Activated CD4-positive, alpha-beta T cell treated with anti-CD3 and anti-CD28 coated beads for 24 hours (primary cell): ENCODE measurements around the gene BAZ2A.
"Not testable (repeated sequence)": the region's sequence is repeated elsewhere in the genome, so short reads cannot be mapped to it uniquely, and the experiment has no call there.

Experiments
- DNase-seq, 2 donors: peaks; one replicate each; pipeline ENCODE4 v3.0.0-alpha.2; 2020; ENCODE audit warnings: low read depth in 2 of 2

BAZ2A gene

DNA sequence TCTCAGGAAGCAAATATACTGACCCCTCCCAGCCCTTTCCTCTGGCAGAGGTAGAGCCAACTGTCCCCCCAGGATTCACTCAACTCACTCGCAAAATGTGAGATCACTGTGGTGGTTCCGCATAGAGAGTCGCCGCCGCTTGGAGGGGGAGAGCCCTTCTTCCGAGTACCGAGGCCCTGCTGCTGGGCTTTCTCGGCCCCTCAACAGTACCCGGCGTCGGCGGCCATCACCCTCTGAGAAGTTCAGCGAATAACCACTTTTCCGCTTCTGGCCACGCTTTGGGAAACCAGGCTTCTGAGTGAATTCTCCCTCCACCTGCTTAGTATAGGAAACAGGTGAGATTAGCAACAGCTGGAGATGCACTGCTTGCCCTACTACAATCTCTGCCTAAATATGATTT is 31.1 kb downstream of the BAZ2A start:
- no peak for DNase-seq

DNA sequence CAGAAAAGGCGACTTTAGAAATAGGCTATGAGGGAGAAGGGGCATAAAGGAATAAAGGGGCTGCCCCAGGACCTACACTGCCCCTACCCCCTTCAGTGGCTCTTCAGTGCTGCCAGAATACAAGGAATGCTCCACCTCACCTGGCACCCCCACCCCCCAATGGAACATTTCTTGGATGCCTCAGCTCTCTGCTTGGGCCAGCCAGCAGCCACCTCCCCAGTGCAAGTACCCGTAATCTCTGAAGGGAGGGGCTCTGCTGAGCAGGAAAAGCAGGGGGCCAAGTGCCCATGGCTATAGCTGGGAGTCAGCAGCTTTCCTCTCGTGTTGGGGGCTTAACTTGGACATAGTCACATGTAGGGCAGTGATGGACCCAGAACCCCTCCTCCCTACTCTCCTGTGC is 33.3 kb downstream of the BAZ2A start:
- no peak for DNase-seq

DNA sequence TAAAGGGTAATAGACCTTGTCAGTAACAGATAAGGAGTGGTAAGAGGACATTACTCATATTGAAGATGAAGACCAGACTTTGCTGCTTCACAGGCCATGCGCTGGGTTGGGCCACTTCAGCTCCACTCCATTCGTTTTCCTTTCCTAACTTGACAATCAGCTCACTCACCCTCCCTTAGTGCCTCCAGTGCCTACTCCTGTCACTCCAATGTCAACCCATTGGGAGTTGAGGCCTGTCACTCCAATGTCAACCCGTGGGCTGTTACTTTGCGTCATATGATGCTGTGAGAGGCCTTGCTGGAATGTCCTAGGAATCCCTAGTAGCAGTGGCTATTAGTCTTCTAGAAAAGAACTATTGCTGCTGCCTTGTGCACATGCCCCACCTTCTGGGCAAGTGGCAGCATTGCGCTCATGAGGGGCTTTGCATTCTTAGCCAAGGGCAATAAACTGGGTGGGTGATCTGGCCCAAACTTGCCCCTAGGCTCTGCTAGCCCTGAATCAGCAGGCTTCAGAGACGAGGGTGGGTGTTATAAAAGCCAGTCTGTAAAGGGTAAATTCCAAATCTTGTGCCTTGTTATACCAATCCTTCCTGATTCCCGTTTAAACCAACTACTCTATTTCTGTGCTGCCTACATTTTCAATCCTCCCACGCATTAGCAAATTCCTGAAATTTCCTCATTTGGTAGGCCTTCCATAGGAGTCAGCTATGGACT is 36.1 kb downstream of the BAZ2A start:
- peak; percentile 38 to 39 for DNase-seq

DNA sequence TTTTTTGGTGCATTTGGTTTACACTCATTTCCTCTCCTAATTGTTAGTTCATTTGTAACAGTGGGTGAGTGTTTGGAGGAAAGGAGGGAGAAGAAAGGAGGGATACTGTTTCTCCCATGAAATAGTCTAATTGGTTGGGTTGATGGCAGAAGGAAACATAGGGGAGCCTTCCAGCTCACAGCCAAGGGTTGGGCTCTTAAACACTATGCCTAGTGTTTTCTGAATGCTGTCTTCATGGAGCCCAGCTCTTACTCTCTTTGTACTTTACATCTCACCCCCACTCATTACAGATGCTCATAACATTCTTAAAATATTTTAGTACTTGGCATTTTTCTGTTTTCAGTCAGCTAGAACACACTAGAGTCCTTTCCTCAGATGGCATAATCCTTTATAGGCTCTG is 38.2 kb downstream of the BAZ2A start:
- no peak for DNase-seq

DNA sequence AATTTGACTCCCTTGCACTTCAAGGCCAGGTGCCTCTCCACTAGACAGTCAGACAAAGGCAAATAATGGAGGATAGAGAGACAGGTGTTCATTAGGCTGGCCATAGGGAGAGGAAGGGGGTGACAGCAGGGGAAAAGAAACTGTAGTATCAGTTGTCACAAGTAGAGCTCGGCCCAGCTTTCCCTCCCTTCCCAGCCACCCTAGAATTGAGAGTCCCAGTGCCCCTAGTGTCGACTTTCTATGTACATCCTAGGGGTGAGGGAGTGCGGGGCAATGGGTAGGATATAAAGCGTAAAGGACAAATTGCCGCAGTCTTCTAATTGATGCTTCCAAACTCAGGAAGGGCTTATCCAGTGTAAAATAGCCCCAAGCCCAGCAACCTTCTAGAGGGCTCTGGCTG is 39.0 kb downstream of the BAZ2A start:
- DNase-seq = no peak

DNA sequence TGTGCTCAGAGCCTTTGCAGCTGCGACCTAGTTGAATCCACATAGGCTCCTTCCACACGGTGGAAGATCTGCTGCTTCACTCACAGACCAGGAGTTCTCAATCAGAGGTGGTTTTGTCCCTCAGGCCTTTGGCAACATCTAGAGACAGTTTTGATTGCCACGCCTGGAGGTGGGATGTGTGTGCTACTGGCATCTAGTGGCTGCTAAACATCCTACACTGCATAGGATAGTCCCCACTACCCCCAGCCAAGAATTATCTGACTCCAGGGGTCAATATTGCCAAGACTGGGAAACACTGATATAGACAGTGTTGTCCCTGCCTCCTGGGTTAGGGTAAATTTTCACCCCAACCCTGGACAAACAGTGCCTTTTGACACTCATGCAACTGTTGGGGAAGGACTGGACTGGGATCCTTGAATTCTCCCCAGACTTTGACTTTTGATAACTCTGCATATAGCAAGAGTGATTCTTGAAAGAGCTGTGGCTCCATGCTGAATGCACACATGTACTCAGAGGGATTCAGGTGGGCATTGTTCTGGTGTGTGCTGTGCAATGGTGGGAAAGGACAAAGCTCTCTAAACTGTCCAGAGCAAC is 39.8 kb downstream of the BAZ2A start:
- DNase-seq = no peak

DNA sequence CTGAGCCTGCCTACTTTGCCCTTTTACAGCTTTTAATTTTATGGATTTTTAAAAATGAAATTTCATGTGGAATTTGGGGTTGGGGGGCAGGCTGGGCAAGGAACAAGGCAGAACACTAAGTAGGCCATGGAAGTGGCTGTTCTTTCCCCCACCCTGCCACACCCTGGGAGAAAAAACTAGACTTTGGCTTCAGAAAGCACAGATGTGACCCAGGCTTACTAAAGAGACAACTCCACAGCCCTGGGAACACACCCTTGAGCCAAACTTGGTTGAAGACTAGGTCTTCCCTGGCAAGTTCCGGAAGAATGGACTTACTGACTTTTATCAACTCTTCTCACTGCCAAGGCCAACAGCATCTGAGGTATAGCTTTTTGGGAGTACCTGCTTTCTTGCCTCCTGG is 40.3 kb downstream of the BAZ2A start:
- no peak for DNase-seq

DNA sequence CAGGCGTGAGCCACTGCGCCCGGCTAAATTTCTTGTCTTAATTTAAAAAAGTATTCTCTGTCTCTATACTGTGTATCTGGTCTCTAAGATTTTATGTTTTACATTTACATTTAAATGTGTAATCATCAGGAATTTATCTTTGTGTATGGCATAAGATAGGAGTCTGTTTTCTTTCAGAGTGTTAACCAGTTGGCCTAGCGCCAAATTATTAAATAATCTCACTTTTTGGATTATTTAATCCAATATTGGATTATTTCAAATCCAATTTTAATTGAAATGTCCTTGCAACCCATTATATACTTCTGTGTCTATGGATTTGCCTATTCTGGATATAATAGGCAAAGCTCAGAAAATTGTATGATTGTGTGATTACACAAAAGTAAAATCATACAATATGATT is 45.0 kb downstream of the BAZ2A start:
- no peak for DNase-seq

DNA sequence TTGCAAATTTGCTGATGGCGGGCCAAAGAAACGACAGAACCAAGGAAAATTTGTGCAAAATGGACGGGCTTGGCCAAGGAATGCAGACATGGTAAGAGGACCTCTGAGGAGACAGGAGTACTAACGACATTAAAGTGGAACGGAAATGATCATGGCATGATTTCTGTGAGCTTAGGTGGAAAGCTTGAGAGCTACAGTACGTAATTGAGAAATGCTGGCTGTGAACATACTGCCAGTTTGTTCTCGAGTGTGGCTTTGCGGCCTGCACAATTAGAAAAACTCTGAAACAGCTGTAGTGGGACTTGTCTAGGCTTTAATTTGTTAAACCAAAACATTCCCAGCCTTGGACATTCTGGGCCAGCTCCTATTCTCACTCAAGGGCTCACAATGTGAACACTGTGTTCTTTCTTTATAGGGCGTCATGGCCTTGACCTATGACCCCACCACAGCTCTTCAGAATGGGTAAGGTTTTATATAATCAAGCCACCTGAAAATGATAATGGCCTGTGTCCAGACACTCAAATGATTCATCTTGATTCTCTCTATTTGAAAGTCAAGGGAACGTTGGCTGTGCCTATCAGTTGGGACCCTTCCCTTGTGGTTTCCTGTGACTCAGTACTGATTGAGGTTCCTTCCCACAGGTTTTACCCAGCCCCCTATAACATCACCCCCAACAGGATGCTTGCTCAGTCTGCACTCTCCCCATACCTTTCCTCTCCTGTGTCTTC is 48.5 kb downstream of the BAZ2A start:
- no peak for DNase-seq

DNA sequence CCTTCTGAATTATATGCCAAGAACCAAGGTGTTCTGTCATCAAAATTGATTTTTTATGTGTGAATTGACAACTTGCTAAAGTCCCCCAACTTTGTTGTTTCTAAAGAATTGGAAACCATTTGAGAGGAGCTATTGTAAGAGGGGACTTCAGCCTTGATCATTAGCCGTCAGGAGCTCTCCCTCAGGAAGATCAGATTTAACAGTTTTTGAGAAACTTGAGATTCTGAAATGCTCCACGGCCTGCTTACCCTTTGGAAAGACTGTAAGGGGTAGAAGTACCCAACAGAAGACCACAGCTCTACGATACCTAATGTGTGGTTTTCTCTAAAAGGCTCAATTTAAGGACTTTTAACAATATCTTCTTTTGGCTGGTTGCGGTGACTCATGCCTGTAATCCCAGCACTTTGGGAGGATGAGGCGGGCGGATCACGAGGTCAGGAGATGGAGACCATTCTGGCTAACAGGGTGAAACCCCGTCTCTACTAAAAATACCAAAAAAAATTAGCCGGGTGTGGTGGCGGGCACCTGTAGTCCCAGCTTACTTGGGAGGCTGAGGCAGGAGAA is 51.1 kb downstream of the BAZ2A start:
- no peak for DNase-seq

DNA sequence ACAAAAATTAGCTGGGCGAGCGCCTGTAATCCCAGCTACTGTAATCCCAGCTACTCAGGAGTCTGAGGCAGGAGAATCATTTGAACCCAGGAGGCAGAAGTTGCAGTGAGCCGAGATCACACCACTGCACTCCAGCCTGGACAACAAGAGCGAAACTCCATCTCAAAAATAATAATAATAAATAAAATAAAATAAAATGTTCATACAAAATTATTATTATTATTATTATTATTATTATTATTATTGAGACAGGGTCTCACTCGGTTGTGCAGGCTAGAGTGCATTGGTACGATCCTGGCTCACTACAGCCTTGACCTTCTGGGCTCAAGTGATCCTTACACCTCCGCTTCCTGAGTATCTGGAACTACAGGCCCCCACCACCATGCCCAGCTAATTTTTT is 52.9 kb downstream of the BAZ2A start:
- not testable (repeated sequence) for DNase-seq

DNA sequence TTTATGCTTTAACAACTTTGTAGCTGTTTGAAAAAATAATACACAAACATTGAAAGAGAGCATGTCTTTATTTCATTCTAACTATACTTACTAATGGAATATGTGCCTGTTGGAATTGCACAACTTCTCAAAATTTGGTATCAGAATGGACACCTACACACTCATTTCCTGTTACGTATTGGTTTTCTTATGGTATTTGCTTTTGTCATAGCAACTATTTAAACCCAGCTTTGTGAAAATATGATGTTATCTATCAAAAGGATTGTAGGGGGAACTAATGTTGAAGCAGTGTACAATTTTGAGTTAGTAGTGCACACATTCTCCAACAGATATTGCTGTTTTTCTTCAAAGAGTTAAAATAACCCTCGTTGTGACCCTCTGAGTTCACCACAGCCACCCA is 55.9 kb downstream of the BAZ2A start:
- no peak for DNase-seq

DNA sequence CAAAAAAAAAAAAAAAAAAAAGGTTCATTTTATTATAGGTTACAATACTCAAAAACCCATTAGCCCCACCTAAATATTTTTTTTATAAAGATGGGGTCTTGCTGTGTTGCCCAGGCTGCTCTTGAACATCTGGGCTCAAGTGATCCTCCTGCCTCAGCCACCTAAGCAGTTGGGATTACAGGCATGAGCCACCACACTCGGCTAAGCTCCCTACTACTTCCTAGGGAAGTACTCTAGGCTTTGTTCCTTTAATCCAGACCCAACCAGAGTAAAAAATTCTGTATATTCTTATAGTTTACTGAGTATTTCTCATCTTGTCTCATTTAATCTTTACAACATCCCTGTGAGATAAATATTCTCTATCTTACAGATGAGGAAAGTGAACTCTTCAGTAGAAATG is 57.8 kb downstream of the BAZ2A start:
- no peak for DNase-seq

DNA sequence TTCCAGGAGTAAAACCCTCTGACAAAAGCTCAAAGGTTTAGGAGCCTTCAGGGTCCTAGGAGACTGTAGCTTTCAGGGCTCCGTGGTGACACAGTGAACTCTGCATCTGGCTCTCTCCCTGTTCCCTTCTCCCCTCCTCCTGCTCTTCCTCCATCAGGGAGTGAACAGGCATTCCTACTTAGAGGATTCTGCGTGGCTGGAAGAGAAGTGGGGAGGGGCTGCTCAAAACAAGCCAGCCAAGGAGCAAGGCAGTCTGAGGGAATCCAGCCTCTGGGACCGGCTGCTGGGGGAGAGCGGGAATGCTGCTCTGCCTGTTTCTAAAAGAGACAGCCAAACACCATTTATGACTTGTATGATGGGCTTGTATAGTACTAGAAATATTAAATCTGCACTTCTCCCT is 59.0 kb downstream of the BAZ2A start:
- no peak for DNase-seq

DNA sequence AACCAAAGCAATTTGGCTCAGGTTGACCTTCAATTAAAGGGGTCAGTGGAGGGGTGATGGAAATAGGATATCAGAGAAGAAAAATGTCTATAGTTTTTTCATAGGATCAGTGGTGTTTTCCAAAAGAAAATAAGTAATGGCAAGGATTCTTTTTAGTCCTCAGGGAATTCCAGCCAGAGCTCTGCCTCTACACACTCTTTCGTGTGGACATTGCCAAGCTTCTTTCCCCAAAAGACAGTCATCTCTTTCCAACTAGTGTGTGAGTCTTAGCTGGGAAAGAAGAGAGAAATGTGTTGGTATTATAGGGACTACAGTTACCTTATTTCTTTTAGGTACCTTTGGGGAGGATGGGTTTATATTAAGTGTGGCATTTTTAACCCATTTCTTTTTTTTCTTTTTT is 62.0 kb downstream of the BAZ2A start:
- DNase-seq = no peak

DNA sequence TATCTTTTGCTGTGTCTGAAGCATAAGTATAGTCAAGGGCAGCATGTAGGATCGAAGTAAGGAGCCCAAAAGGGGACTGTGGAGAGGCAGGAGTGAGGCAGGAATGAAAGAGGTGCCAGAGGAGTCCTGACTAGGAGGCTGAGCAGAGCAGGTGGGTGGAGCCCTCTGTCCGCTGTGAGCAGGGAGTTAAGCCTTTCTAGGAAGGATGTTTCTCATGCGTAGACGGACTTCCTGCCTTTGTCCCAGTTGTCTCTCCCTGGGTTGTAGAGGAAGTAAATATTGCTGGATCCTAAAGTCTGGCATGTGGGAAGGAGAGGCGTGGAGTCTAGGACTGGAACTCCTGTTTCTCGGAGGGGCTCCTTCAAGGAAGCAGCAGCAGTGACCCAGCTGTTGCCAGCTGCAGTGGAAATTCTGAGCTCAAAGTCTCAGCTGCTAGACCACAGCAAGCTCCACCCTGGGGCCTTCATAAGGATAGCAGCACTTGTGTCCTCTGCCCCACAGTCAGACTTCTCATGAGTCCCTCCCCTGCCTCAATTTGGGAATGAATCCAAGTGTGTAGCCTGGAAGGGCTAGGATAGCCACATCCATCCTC is 64.5 kb downstream of the BAZ2A start:
- no peak for DNase-seq

DNA sequence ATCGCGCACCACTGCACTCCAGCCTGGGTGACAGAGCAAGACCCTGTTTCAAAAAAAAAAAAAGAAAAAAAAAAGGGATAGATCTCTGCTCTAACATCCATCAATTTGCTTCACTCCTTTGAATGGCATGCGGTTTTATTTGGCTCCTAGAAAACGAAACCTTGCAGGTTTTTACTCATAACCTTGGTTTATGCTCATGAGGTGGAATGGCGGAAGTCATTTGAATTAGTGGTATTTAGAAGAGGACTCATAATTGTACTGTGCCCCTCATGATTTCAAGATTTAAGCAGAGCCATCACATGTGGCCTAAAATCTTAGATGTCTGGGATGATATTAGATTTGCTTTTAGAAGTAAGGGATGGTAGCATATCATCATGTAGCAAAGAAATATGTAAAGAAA is 79.1 kb downstream of the BAZ2A start:
- no peak for DNase-seq

DNA sequence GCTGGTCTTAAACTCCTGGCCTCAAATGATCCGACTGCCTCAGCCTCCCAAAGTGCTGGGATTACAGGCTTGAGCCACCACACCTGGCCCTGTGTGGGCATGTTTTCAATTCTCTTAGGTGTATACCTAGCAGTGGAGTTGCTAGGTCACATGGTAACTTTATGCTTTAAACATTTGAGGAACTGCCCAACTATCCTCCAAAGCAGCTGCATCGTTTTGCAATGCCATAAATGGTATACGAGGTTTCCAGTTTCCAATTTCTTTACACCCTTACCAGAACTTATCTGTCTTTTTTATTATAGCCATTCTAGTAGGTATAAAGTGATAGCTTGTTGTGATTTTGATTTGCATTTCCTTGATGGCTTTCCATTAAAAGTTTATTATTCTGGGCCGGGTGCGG is 83.4 kb downstream of the BAZ2A start:
- no peak for DNase-seq
